ENCODE results near the gene AP2M1.

Gene AP2M1

GRCh38 chr3:184229394-184230080 lies 54.9 kb downstream of the AP2M1 start, which contains the start of gene VWA5B2:
Gene VWA5B2, plus strand, starts transcription at chr3:184229585. Its CDS starts 944 bp downstream, at chr3:184230529.
- DNase-seq: peak; percentile 74

GRCh38 chr3:184230081-184230602 lies 55.5 kb downstream of the AP2M1 start:
- no peak for DNase-seq

- DNase-seq: no peak
These were observed 56.2 kb downstream of the AP2M1 start for GRCh38 chr3:184230603-184231528.

GRCh38 chr3:184231671-184232070 lies 57.0 kb downstream of the AP2M1 start:
- DNase-seq: no peak

GRCh38 chr3:184233127-184233843 lies 58.6 kb downstream of the AP2M1 start:
- DNase-seq: no peak
